ENCODE data around the gene GOLGA6L22. TPM values are rescaled to one million over a fixed set of nuclear protein-coding genes. Genes with fewer than 3 reads are reported as not detected.
"Not testable (repeated sequence)": the region's sequence is repeated elsewhere in the genome, so short reads cannot be mapped to it uniquely, and the experiment has no call there.

Gene GOLGA6L22, protein sequence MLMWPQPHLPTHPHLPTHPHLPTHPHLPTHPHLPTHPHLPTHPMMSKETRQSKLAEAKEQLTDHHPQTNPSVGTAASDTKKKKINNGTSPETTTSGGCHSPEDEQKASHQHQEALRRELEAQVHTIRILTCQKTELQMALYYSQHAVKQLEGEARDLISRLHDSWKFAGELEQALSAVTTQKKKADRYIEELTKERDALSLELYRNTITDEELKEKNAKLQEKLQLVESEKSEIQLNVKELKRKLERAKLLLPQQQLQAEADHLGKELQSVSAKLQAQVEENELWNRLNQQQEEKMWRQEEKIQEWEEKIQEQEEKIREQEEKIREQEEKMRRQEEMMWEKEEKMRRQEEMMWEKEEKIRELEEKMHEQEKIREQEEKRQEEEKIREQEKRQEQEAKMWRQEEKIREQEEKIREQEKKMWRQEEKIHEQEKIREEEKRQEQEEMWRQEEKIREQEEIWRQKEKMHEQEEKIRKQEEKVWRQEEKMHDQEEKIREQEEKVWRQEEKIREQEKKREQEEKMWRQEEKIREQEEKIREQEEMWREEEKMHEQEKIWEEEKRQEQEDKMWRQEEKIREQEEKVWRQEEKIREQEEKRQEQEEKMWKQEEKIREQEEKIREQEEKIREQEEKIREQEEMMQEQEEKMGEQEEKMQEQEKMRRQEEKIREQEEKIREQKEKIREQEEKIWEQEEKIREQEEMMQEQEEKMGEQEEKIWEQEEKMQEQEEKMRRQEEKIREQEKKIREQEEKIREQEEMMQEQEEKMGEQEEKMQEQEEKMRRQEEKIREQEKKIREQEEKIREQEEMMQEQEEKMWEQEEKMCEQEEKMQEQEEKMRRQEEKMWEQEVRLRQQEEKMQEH
- polyA plus RNA-seq (2011; rRNA removed) (not detected in 2 replicates), polyA minus RNA-seq (2011; rRNA and poly(A)+ RNA removed) (not detected in 2 replicates)

DNA sequence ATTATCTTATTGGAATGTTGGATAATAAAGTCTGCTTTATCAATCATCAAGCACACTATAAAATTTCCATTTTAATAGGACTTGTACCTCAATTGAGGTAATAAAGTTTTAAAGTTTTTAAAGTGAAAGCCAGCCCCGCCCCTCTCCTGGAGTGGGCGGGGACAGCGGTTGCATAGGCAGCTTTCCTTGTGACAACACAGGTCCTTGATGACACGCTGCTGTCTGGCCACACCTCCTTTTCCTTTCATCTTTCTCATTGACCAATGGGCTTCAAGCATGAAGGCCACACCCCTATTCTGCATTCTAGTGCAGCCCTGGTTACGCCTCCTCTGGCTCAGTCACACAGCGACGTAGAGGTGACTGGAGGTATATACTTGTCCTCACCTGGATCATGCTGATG is at the start of gene GOLGA6L22:
GOLGA6L22 (plus strand) TSS at position 301 of the 400 bp plus-strand sequence; CDS start at position 392, 91 bp downstream.
- H3K9me3 ChIP-seq (ENCODE audit: control insufficient read depth, insufficient read depth, low read length); H3K4me3 ChIP-seq (ENCODE audit: low read depth, low read length); DNase-seq (ENCODE audit: low read depth, low spot score); H3K27ac ChIP-seq (ENCODE audit: low read depth, low read length); POLR2A ChIA-PET; CTCF ChIA-PET; H3K27me3 ChIP-seq (ENCODE audit: control insufficient read depth, insufficient read depth, low read length): not testable (repeated sequence)

GRCh38 chr15:22417288-22417687 is 41.4 kb upstream of the GOLGA6L22 start:
- H3K27ac ChIP-seq (ENCODE audit: low read depth, low read length); POLR2A ChIA-PET; CTCF ChIA-PET; H3K27me3 ChIP-seq (ENCODE audit: control insufficient read depth, insufficient read depth, low read length); DNase-seq (ENCODE audit: low read depth, low spot score); H3K4me3 ChIP-seq (ENCODE audit: low read depth, low read length); H3K9me3 ChIP-seq (ENCODE audit: control insufficient read depth, insufficient read depth, low read length): not testable (repeated sequence)

DNA sequence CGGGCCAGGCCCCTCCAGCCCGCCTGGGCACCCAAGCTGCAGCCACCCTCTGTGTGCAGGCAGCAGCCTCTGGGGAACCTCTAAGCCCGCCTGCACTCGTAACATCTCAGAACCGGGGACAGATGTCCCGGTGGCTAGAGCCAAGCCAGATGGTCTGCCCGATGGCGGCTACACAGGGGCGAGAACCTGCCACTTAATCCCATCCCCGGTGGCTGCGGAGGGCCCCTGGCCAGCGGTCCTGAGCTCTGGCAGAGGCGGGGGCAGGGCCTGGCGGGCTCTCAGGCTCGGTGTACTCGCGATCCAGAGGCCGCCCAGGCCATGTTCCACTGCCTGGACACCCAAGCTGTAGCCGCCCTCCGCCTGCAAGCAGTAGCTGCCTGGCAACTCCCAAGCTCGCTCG is 40.9 kb upstream of the GOLGA6L22 start:
- H3K9me3 ChIP-seq (ENCODE audit: control insufficient read depth, insufficient read depth, low read length); H3K27me3 ChIP-seq (ENCODE audit: control insufficient read depth, insufficient read depth, low read length); POLR2A ChIA-PET; H3K4me3 ChIP-seq (ENCODE audit: low read depth, low read length); DNase-seq (ENCODE audit: low read depth, low spot score); H3K27ac ChIP-seq (ENCODE audit: low read depth, low read length); CTCF ChIA-PET: not testable (repeated sequence)

DNA sequence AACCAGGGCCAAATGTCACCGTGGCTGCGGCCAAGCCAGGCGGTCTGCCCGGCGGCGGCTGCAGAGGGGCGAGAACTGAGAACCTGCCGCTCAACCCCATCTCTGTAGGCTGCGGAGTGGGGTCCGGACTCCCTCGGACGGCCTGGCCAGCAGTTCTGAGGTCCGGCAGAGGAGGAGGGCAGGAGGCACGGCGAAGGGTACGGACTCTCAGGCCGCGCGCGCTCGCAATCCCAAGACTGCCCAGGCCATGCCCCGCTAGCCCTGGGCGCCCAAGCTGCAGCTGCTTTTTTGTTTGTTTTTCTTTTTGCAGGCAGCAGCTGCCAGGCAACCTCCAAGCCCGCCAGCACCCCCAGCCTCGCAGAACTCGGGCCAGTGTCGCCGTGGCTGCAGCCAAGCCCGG is 40.5 kb upstream of the GOLGA6L22 start:
- H3K4me3 ChIP-seq (ENCODE audit: low read depth, low read length); H3K27me3 ChIP-seq (ENCODE audit: control insufficient read depth, insufficient read depth, low read length); CTCF ChIA-PET; DNase-seq (ENCODE audit: low read depth, low spot score); POLR2A ChIA-PET; H3K9me3 ChIP-seq (ENCODE audit: control insufficient read depth, insufficient read depth, low read length); H3K27ac ChIP-seq (ENCODE audit: low read depth, low read length): not testable (repeated sequence)

DNA sequence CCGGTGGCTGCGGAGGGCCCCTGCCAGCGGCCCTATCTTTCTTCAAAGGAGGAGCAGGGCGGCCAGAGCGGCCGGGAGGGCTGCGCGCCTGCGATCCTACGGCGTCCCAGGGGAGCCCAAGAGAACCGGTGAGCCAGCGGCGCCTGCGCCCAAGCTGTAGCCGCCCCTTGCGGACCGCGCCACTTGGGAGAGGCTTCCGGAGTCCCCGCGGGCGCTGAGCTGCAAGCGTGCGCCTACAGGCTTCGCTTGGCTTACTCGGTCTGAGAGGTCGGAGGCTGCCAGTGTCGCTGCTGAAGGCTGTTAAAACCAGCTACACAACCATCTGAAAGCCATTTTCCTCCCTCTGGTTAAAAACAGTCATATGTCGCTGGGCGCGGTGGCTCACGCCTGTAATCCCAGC is 40.0 kb upstream of the GOLGA6L22 start:
- POLR2A ChIA-PET; H3K27ac ChIP-seq (ENCODE audit: low read depth, low read length); H3K9me3 ChIP-seq (ENCODE audit: control insufficient read depth, insufficient read depth, low read length); H3K27me3 ChIP-seq (ENCODE audit: control insufficient read depth, insufficient read depth, low read length); H3K4me3 ChIP-seq (ENCODE audit: low read depth, low read length); CTCF ChIA-PET; DNase-seq (ENCODE audit: low read depth, low spot score): not testable (repeated sequence)

- DNase-seq (ENCODE audit: low read depth, low spot score); POLR2A ChIA-PET; H3K27ac ChIP-seq (ENCODE audit: low read depth, low read length); H3K9me3 ChIP-seq (ENCODE audit: control insufficient read depth, insufficient read depth, low read length); CTCF ChIA-PET; H3K4me3 ChIP-seq (ENCODE audit: low read depth, low read length); H3K27me3 ChIP-seq (ENCODE audit: control insufficient read depth, insufficient read depth, low read length): not testable (repeated sequence)
Observed at GRCh38 chr15:22420340-22420739, 38.4 kb upstream of the GOLGA6L22 start.

DNA sequence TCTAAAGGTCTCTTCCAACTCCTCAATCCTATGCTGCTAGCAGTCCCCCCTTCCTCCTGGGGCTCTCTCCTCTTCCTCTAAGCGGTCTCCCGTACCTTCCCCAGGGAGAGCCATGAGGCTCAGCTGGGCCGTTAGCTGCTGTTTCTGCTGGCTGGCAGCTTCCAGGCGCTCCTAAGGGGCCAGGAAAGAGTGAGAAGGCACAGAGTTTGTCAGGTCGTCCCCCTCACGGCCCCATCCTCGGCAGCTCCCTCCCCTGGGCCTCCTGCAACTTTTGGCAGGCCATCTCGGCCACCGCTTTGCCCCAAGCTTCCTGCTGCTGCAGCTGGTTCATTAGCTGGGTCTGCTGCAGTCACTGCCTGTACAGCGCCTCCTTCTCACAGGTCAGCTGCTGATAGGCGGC is 29.3 kb upstream of the GOLGA6L22 start:
- DNase-seq (ENCODE audit: low read depth, low spot score); POLR2A ChIA-PET; H3K9me3 ChIP-seq (ENCODE audit: control insufficient read depth, insufficient read depth, low read length); H3K27me3 ChIP-seq (ENCODE audit: control insufficient read depth, insufficient read depth, low read length); H3K4me3 ChIP-seq (ENCODE audit: low read depth, low read length); CTCF ChIA-PET; H3K27ac ChIP-seq (ENCODE audit: low read depth, low read length): not testable (repeated sequence)

- CTCF ChIA-PET; H3K4me3 ChIP-seq (ENCODE audit: low read depth, low read length); H3K27me3 ChIP-seq (ENCODE audit: control insufficient read depth, insufficient read depth, low read length); H3K9me3 ChIP-seq (ENCODE audit: control insufficient read depth, insufficient read depth, low read length); DNase-seq (ENCODE audit: low read depth, low spot score); H3K27ac ChIP-seq (ENCODE audit: low read depth, low read length); POLR2A ChIA-PET: not testable (repeated sequence)
Observed at GRCh38 chr15:22431687-22432086, 27.0 kb upstream of the GOLGA6L22 start.

DNA sequence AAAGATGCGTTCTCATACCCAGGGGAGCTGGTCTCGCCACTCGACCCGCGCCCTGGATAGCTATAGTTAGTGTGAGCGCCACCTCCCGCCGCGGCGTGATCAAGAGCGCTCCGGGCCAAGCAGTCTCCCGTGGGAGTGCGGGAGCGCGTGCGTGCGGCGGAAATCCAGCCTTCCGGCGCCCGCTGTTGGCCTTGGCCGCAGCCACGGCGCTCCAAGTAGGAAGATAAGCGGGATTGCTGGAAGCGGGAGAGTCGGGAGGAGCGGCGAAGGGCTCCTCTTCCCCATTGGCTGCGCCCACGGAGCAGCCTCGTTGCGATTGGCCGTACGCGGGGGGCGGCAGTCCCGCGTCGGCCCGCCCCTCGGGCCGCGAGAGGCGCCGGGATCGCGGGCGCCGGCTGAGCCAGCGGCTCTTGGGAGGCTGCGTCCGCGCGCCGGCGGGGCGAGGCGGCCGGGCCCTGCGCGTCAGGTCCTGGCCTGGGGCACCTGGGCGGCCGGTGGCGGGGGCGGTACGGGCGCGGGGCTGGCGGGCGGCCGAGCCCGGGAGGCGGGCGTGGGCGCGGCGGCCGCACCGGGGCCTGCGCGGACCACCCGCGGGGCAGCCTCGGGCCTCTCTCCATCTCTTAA is 35.9 kb downstream of the GOLGA6L22 start:
- H3K27ac ChIP-seq (ENCODE audit: low read depth, low read length); CTCF ChIA-PET; POLR2A ChIA-PET; H3K27me3 ChIP-seq (ENCODE audit: control insufficient read depth, insufficient read depth, low read length); H3K9me3 ChIP-seq (ENCODE audit: control insufficient read depth, insufficient read depth, low read length); DNase-seq (ENCODE audit: low read depth, low spot score): not testable (repeated sequence)
- peak overlapping the region; percentile 49 for H3K4me3 ChIP-seq (ENCODE audit: low read depth, low read length)

DNA sequence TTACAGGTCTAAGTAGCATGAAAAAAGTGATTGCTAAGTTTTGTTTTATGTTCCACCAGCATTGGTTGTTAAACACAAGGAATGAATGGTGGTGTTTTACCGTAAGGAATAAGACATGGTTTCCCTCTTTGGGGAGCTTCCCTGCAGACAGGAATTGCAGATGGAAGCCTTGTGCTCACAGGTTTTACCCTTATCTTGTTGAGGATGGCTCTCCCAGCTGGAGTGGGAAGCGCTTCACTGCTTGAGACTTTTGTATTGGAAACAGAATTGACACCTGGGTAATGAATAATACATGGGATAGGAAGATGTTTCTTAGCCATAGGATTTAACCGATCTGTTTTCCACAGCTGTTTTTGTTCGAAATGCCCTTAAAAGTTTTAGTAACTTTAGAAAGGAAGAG is 38.5 kb downstream of the GOLGA6L22 start:
- H3K27me3 ChIP-seq (ENCODE audit: control insufficient read depth, insufficient read depth, low read length); DNase-seq (ENCODE audit: low read depth, low spot score); H3K27ac ChIP-seq (ENCODE audit: low read depth, low read length); POLR2A ChIA-PET; H3K9me3 ChIP-seq (ENCODE audit: control insufficient read depth, insufficient read depth, low read length); H3K4me3 ChIP-seq (ENCODE audit: low read depth, low read length); CTCF ChIA-PET: not testable (repeated sequence)

GRCh38 chr15:22498220-22498925 is 39.7 kb downstream of the GOLGA6L22 start:
- DNase-seq (ENCODE audit: low read depth, low spot score); H3K9me3 ChIP-seq (ENCODE audit: control insufficient read depth, insufficient read depth, low read length); CTCF ChIA-PET; H3K27me3 ChIP-seq (ENCODE audit: control insufficient read depth, insufficient read depth, low read length); H3K27ac ChIP-seq (ENCODE audit: low read depth, low read length); H3K4me3 ChIP-seq (ENCODE audit: low read depth, low read length); POLR2A ChIA-PET: not testable (repeated sequence)

All from AG04450 (cell line).